ENCODE data around the gene PCSK9.

Gene PCSK9

DNA sequence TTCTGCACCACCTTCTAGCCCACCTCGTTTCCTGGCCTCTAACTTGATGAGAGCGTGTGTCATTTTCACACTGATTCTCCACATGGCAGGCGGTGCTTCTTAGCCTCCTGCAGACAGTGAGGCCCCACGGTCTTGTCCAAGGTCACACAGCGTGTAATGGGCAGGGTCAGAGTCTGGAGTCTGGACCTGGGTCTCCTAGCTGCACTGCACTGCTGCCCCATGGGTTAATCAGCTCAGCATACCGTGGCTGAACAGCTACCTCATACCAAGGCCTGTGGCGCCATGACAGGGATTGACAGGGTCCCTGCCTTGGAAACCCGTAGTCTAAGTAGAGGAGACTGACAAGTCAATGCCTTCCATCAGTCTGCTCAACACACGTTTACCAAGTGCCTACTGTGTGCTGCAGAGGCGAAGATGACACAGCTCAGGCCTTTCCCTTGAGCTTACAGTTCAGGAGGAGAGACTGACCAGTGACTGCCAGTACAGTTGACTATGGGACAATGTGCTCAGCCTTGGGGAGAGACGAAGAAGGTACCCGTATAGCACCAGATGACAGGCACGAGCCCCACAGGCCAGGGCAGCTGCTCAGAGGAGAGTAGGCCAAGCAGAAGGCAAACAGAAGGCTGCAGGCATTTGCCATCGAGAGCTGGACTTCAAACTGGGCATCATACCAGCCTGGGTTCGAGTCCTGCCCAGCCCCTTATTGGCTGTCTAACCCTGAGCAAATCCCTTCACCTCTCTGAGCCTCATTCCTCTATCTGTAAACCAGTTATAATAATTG, 5.5 kb downstream of the PCSK9 start:
- DNase-seq = no peak

DNA sequence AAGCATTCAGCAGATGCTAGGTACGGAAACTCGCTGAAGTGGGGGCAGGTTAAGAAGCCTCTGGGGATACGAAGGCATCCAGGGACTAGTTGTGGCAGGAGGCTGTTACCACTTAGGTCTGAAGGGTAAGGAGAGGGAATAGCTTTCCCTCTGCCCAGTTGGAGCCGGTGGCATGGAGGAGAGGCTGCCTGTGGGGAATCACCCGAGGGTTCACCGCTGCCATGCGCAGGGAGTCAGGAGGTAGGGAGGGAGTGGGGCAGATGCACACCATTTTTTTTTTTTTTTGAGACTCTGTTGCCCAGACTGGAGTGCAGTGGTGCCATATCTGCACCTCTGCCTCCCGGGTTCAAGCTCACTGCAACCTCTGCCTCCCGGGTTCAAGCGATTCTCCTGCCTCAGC, 6.1 kb downstream of the PCSK9 start:
- no peak for DNase-seq

GRCh38 chr1:55046871-55047270, 7.5 kb downstream of the PCSK9 start:
- no peak for DNase-seq

DNA sequence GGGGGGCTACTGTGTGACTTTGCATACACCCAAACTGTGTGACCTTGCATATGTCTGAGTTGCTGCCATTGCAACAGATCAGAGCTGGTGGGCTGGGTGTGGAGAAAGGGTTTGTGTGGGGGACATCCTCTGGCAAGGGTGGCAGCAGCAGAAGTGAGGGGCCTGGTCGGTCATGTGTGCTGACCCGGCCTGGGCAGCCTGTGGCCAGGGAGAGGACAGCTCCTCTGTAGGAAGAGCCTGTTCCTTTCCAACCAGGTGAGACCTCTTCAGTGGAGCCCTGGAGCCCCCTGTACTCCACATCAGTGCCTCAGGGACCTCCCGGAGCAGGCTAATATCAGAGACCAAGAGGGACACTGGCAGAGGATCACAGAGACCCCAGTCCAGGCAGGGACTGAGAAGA, 8.3 kb downstream of the PCSK9 start:
- no peak for DNase-seq

GRCh38 chr1:55048453-55049270, 9.3 kb downstream of the PCSK9 start:
- DNase-seq = no peak

- no peak for DNase-seq
These were observed 10.0 kb downstream of the PCSK9 start for GRCh38 chr1:55049271-55049913.

- no peak for DNase-seq
These were observed 10.5 kb downstream of the PCSK9 start for GRCh38 chr1:55049914-55050278.

DNA sequence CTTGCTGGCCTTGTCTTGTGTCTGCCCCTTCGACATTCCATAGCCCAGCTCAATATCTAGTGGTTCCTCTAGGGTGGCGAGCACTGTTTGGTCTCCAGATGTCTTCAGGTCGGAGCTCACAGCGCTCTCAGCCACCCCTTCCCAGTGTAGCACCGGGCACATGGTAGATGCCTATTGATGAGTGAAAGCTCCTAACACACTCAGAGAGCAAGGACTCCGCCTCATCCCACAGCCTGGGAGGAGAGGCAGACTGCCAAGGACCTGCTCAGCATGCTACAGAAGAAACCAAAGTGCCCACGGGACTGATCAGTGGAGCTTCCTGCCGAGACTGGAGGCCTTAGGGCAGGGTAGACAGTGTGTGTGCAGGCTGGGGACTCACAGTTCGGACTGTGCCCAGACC, 10.9 kb downstream of the PCSK9 start:
- DNase-seq = no peak

DNA sequence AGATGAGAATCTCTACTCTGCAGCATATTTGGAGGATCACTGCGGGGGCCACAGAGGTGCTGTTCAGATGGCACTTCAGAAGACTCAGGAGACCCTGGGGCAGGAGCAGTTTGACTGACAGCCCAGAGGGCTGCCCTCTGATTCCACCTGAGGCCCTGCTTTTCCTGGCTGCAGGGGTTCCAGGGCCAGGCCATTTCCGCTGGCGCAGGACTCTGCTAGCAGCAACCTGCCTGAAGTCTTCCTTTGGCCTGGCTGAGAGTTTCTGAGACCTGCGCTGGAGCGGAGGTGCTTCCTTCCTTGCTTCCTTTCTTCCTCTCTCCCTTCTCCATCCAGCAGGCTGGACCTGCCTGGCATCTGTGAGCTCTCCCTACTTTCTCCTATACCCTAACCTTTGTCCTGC, 11.8 kb downstream of the PCSK9 start:
- DNase-seq = no peak

- no peak for DNase-seq
These were observed 12.3 kb downstream of the PCSK9 start for GRCh38 chr1:55051621-55052020.

GRCh38 chr1:55052221-55053142, 13.1 kb downstream of the PCSK9 start:
- no peak for DNase-seq

GRCh38 chr1:55053265-55053954, 14.1 kb downstream of the PCSK9 start:
- DNase-seq = no peak

GRCh38 chr1:55054396-55054795, 15.0 kb downstream of the PCSK9 start:
- DNase-seq = no peak

GRCh38 chr1:55055084-55055882, 15.9 kb downstream of the PCSK9 start:
- DNase-seq = no peak

DNA sequence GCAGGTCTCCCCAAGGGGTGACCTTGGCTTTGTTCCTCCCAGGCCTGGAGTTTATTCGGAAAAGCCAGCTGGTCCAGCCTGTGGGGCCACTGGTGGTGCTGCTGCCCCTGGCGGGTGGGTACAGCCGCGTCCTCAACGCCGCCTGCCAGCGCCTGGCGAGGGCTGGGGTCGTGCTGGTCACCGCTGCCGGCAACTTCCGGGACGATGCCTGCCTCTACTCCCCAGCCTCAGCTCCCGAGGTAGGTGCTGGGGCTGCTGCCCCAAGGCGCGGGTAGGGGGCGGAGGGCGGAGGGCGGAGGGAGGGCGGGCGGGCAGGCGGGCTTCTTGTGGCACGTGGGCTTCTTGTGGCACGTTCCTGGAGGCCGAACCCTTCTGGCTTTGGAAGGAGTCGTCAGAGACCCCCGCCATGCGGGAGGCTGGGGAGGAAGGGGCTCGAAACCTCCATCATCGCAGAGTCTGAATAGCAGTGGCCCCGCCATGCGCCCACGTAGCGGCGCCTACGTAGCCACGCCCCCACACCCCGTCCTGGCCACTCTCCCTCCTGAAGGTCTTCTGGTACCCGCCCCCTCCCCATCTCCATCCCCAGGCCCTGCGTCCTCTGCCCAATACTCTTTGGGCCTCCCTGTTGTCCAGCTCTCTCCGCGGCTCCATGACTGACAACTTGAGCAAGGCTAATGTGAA, 16.7 kb downstream of the PCSK9 start:
- no peak for DNase-seq

DNA sequence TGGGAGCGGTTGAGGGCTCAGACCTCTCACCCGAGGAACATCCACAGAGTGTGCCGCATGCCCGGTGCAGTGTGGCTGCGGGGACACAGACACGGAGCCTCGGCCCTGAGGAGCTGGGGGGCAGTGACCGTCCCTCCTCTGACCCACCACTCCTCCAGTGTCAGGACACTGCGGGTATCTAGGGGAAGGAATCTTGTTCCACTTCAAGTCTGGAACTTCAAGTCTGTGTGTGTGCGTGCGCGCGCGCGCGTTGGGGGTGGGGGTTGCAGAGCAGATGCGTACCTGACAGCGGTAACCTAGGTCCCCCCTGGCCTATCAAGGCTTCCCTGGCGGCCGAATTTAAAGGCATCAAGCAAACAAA, 17.3 kb downstream of the PCSK9 start:
- no peak for DNase-seq

DNA sequence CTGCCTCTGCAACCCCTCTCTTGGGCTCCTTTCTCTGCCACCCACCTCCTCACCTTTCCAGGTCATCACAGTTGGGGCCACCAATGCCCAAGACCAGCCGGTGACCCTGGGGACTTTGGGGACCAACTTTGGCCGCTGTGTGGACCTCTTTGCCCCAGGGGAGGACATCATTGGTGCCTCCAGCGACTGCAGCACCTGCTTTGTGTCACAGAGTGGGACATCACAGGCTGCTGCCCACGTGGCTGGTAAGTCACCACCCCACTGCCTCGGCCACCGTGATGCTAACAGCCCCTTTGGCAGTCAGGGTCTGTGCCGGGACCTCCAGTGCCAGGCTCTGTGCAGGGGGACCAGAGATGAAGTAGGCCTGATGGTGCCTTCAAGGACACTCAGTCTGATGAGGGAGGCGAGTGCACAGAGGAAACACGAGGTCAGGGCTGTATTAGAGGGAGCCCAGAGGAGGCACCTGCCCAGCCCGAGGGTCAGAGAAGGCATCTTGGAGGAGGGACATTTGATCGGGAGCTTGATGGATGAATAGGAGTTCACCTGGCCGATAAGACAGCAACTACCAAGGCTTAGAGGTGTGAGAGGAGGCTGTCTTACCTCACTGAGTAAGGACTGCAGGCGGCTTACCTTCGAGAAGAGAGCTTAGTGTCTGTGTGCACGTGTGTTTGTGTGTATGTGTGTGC, 18.1 kb downstream of the PCSK9 start:
- no peak for DNase-seq

DNA sequence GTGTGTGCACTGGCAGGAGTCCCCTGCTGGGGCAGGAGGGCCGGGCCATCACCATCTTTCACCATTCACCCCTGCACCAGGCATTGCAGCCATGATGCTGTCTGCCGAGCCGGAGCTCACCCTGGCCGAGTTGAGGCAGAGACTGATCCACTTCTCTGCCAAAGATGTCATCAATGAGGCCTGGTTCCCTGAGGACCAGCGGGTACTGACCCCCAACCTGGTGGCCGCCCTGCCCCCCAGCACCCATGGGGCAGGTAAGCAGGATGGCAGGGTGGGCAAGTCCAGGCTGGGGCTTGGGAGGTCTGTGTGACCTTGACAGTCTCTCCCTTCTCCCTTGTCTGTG, 18.6 kb downstream of the PCSK9 start:
- DNase-seq = no peak

GRCh38 chr1:55059302-55060132, 20.2 kb downstream of the PCSK9 start:
- no peak for DNase-seq
